Measurements from ENCODE around the gene MVB12B.

MVB12B gene

DNA sequence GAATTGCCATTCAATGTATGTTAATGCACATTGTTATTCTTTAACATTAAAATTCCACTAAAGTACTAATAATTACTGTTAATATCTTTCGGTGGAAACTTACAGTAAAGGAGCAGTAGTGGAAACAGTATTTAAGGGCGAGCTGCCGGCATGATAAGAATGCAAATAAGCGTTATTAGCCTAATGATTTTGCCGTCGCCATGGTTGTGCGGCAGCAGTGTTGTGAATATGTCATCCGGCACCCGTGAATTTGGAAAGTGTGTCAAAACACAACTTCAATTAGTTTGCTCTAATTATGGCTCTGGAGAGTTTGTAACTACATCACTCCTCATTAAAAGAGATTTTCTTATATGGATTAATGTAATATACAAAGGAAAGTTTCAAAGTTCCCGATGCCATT is 81.4 kb downstream of the MVB12B start:
- no peak for DNase-seq (ENCODE audit: low spot score)

DNA sequence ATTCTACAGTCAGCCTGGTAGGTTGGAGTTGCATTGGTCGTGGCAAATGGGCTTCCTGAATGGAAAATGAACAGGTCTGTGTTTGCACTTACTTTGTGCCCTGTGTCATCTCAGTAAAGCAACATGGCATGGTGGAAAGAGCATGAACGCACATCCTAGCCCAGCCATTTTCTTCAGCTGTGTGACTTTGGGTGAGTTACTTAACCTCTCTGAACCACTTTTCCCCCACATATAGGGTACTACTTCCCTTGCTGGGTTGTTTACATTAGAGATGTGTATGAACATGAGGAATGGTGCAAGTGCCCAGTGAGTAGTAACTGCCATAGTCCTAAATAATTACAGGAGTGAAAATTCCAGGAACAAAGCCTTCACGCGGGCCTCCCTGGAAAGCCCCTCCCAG is 83.6 kb downstream of the MVB12B start:
- DNase-seq (ENCODE audit: low spot score), result no peak

GRCh38 chr9:126411225-126411947 is 84.8 kb downstream of the MVB12B start:
- DNase-seq (ENCODE audit: low spot score), result no peak

DNA sequence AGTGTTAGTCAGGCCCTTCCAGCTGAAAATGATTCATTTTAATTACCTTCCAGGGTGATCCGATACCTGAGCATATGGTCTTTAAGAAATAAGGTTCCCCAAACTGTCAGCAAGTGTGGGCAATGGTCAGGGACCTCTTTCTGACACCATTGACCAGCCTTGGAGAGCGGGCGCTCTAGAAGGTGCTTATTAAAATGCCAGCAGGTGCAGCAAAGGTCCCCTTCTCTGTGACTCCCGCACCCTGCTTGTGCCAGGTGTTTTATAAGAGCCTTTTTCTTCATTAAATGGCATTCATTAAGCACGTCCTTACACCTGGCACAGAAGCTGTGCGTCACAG is 85.3 kb downstream of the MVB12B start:
- no peak for DNase-seq (ENCODE audit: low spot score)

DNA sequence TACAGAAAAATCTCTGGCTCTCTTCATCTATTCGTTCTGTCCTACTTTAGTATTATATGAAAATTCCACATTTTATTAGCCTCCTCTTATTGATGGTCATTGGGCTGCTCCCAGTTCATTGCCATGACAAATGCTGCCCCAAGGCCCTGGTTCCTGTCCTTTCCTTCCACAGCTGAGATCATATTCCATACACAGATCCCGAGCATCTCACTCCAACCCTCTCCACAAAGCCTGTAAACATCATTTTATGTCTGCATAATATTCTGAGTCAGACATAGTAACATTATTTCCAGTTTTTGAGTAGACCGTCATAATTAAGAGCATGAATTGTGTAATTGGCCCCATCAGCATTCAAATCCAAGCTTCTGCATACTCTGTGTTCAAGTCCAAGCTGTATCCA is 86.3 kb downstream of the MVB12B start:
- no peak for DNase-seq (ENCODE audit: low spot score)

GRCh38 chr9:126413391-126414068 is 86.9 kb downstream of the MVB12B start:
- no peak for DNase-seq (ENCODE audit: low spot score)

GRCh38 chr9:126415741-126416370 is 89.2 kb downstream of the MVB12B start:
- no peak for DNase-seq (ENCODE audit: low spot score)

GRCh38 chr9:126417043-126417442 is 90.4 kb downstream of the MVB12B start:
- no peak for DNase-seq (ENCODE audit: low spot score)

- no peak for DNase-seq (ENCODE audit: low spot score)
Observed at GRCh38 chr9:126417684-126418083, 91.1 kb downstream of the MVB12B start.

DNA sequence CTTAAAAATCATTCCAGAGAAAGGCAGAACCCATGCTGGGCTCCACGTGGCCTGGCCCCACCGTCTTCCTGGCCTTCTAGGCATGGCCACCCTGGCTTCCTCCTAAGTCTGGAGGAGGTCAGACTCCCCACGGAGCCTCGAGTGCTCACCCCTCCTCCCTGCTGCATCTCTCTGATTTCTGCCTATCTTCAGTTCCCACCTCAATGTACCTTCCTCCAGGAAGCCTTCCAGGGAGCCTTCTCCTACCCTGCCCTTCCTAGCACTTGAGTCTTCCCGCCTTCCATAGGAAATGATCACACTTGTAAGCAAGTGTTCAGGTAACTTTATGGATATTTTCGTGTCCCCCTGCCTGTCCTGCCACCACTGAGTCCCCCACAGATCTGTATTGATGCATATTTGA is 92.0 kb downstream of the MVB12B start:
- DNase-seq (ENCODE audit: low spot score), result no peak

DNA sequence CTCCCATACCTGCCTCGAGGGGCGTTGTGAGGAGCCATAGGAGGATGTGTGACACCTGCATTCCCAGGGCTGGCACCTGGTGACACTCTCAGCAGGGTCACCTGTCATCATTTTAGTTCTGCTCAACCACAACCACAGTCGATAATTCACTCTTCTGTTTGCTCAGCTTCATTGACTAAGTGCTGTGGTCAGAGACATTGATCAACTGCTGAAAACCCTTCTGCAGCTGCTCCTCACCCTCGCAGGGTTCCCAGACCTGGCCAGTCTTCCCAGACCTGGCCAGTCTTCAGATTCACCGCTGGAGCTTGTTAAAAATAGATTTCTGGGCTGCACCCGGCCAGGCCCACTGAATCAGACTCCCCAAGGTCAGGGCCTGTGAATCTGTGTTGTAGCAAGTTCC is 92.8 kb downstream of the MVB12B start:
- no peak for DNase-seq (ENCODE audit: low spot score)

DNA sequence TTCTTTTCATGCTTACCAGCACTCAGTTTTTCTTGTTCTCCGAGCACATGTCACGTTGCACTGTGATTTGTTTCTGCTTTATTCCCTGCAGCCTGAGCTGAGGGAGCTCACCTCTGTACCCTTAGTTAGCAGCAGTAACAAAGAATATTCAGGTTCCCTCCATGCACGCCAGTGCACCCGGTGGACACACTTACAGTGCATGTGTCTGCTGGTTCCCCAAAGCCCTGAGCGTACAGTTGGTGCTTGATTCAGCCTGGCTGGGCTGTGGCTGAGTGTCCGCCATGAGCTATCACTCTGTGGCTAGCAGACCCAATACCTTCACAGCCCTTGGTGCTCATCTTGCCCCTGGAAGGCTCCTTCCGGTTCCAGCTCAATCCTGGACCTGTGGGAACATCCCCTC is 93.5 kb downstream of the MVB12B start:
- DNase-seq (ENCODE audit: low spot score), result no peak

DNA sequence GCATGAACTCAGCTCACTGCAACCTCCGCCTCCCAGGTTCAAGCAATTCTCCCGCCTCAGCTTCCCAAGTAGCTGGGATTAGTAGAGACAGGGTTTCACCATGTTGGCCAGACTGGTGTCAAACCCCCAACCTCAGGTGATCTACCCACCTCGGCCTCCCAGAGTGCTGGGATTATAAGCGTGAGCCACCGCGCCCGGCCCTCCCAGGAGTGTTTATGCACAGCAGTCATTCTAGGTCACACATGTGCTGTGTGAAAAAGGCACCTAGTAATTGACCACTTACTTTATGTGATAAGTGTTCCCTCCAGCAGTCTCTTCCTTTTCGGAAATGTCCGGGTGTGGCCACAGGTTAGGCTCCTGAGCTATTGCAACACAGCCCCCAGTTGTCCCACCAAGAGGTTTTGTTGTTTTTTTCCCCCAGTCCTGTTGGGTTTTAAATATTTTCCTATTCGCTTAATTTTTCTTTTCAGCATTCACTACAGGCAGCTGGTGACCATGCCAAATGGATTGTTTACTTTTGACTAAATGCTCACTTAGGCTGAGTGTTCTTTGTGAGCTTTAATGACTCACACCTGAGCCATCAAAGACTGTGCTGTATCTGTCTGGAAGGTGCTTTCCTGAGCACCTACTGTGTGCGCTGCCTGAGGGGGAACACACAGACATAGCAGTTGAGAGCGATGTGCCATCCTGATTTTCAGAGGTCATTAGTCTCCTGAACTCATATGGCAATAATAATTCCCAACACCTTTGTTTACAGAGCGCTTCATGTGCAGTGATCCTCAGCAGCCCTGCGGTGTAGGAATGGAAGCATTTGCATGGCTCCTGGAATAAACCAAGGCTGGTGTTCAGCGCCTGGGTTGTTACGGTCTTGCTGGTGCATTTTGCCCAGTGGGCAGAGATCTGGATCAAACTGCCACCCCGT is 94.3 kb downstream of the MVB12B start:
- DNase-seq (ENCODE audit: low spot score), result peak; percentile 35

GRCh38 chr9:126421567-126422428 is 95.2 kb downstream of the MVB12B start:
- no peak for DNase-seq (ENCODE audit: low spot score)

DNA sequence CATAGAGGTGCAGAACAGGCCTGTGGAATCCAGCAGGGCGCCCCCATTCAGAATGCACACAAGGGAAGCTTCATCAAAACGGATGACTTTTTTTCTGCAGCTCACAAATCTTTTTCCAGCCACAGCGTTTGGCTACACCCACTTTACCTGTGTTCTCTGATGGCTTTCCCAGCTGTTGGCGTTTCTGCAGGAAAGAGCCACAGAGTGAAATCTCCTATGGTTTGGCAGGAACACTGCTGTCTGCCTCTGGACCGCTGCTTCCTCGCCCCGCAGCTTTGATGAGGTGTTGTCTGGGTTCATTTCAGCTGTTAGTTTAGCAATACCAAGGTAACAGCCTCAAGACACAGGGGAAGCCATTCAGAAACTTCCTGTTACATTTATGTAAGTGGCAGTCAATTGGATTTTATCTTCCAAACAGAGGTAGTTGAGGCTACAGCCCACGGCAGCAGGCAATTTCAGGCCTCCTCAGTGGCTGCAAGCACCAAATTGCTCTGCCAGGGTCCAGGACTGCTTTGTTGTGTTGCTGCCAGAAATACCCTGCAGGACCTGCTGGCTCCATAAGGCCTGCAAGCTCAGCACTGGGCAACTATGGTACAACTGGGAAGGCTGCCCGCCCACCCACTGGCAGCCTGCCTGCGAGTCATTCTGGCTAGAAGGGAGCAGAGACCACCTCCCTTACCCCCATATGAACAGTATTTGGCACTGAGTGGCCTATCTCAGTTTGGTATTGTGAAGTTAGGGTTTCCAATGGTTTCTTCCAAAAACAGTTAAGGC is 96.7 kb downstream of the MVB12B start:
- DNase-seq (ENCODE audit: low spot score), result no peak

- no peak for DNase-seq (ENCODE audit: low spot score)
Observed at GRCh38 chr9:126423916-126424185, 97.2 kb downstream of the MVB12B start.

GRCh38 chr9:126424511-126424910 is 97.9 kb downstream of the MVB12B start:
- DNase-seq (ENCODE audit: low spot score), result no peak

DNA sequence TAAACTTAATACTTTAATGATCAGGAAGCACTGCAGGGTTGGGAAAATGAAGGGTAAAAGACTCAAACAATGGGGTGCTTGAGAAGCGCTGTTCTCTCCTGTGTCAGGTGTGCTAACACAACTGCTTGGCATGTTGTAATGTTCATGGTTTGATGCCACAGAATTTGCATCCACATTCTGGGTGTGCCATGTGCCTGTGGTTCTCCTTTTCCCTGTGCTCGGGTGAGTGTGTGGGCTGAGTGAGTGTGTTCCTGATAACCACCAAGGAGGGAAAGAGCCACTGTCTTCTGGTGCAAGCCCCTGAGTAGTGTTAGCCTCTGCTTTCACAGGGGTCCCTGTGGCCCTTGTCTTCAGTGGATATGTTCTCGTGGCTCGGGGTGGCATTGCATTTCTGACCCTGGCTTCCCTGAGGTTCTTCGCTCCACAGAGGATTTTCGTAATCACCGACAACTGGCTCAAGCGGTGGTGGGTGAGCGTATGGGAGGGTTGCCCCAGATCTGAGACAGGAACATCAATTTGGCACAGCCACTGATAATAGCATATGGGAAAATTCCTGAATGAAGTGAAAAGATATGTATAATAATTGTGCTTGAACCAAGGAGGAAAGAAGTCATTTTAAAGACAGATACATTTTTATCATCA is 102.0 kb downstream of the MVB12B start:
- no peak for DNase-seq (ENCODE audit: low spot score)

GRCh38 chr9:126429190-126429589 is 102.6 kb downstream of the MVB12B start:
- DNase-seq (ENCODE audit: low spot score), result no peak

- DNase-seq (ENCODE audit: low spot score), result no peak
Observed at GRCh38 chr9:126430124-126430523, 103.5 kb downstream of the MVB12B start.

All from AG08396 (cell line).